Epithelial cell of proximal tubule (primary cell): ENCODE measurements around the gene LYST. TPM values are rescaled to one million over a fixed set of nuclear protein-coding genes. Genes with fewer than 3 reads are reported as not detected.
A peak's percentile ranks its signal among the peaks of the same experiment; 100 is the strongest.

Experiments used
- DNase-seq: peaks from one replicate; pipeline ENCODE4 v3.0.0-alpha.2; 2011; ENCODE audit warnings: low read depth
- H3K4me3 ChIP-seq: 2 replicates; pipeline ENCODE4 v1.5.1; 2011; ENCODE audit warnings: low read depth, mild to moderate bottlenecking, low read length
- CTCF ChIP-seq: conservative IDR thresholded peaks from 2 replicates; pipeline ENCODE4 v1.5.1; 2012; ENCODE audit warnings: low read depth, mild to moderate bottlenecking, low read length
- total RNA-seq: library from RNA; depleted of rRNA; stranded (reverse); fragments of >200 nt; gene quantifications from 2 replicates; pipeline ENCODE4 v1.2.3, GENCODE V29; 2015

Gene LYST
- total RNA-seq, 1 donor from 2014 or later: 10.3 TPM

- no peak overlapping the region for H3K4me3 ChIP-seq
- no peak for TF ChIP-seq CTCF
- no peak for DNase-seq
Observed at GRCh38 chr1:235844776-235845175, 21.9 kb downstream of the LYST start.

- TF ChIP-seq CTCF: peak; percentile 67
- no peak overlapping the region for H3K4me3 ChIP-seq
- no peak for DNase-seq
Observed at GRCh38 chr1:235843461-235843961, 23.2 kb downstream of the LYST start.

GRCh38 chr1:235841938-235842545 lies 24.7 kb downstream of the LYST start:
- no peak overlapping the region for H3K4me3 ChIP-seq

GRCh38 chr1:235838021-235838420 lies 28.7 kb downstream of the LYST start:
- no peak for DNase-seq
- H3K4me3 ChIP-seq: no peak overlapping the region
- no peak for TF ChIP-seq CTCF

More at GRCh38 chr1:235841938-235842545, 24.7 kb downstream of the LYST start:
- no peak for TF ChIP-seq CTCF
- no peak for DNase-seq

GRCh38 chr1:235835226-235835625 lies 31.5 kb downstream of the LYST start:
- DNase-seq: no peak
- peak; percentile 26 for TF ChIP-seq CTCF
- peak overlapping the region; percentile 17 for H3K4me3 ChIP-seq

- no peak for DNase-seq
- no peak overlapping the region for H3K4me3 ChIP-seq
- no peak for TF ChIP-seq CTCF
Observed at GRCh38 chr1:235834620-235835019, 32.1 kb downstream of the LYST start.

- no peak for TF ChIP-seq CTCF
- DNase-seq: no peak
- no peak overlapping the region for H3K4me3 ChIP-seq
Observed at GRCh38 chr1:235832011-235832410, 34.7 kb downstream of the LYST start.
